Loucy (cell line): ENCODE measurements around the gene RARRES2.

Source experiments
- H2AFZ ChIP-seq: fragments of 200-600 bp; sonication (generic); 2 replicates; pipeline ENCODE4 v1.6.0; 2016; ENCODE audit warnings: antibody characterized with exemption, mild to moderate bottlenecking, low read length, moderate library complexity
- H3F3A ChIP-seq: fragments of 200-600 bp; 2 replicates; pipeline ENCODE4 v1.6.0; 2016; ENCODE audit warnings: antibody characterized with exemption, low read depth, mild to moderate bottlenecking
- H3K27me3 ChIP-seq: fragments of 200-600 bp; sonication (generic); 2 replicates; pipeline ENCODE4 v1.6.1; 2014; ENCODE audit warnings: low read length, mild to moderate bottlenecking; ENCODE audit not compliant: insufficient read depth, poor library complexity, severe bottlenecking
- H3K36me3 ChIP-seq: fragments of 200-600 bp; sonication (generic); 2 replicates; pipeline ENCODE4 v1.6.1; 2016; ENCODE audit warnings: low read length; ENCODE audit not compliant: insufficient read depth
- H3K4me1 ChIP-seq: fragments of 200-600 bp; sonication (generic); 2 replicates; pipeline ENCODE4 v1.5.1; 2014; ENCODE audit warnings: low read length, mild to moderate bottlenecking; ENCODE audit not compliant: insufficient read depth, poor library complexity, severe bottlenecking
- H3K4me2 ChIP-seq: fragments of 200-600 bp; sonication (generic); 2 replicates; pipeline ENCODE4 v1.6.0; 2014; ENCODE audit warnings: antibody characterized with exemption, low read length, low read depth, mild to moderate bottlenecking; ENCODE audit not compliant: poor library complexity, severe bottlenecking
- H3K4me3 ChIP-seq: fragments of 200-600 bp; sonication (generic); 2 replicates; pipeline ENCODE4 v1.5.1; 2014; ENCODE audit warnings: low read length, mild to moderate bottlenecking, mixed read lengths; ENCODE audit not compliant: poor library complexity, severe bottlenecking
- H3K79me2 ChIP-seq: fragments of 200-600 bp; sonication (generic); 2 replicates; pipeline ENCODE4 v1.6.1; 2014; ENCODE audit warnings: low read length; ENCODE audit not compliant: insufficient read depth
- H3K9ac ChIP-seq: fragments of 200-600 bp; sonication (generic); 2 replicates; pipeline ENCODE4 v1.6.0; 2014; ENCODE audit warnings: mild to moderate bottlenecking, low read depth, low read length, moderate library complexity; ENCODE audit not compliant: poor library complexity, severe bottlenecking
- H3K9me2 ChIP-seq: fragments of 200-600 bp; sonication (generic); replicated peaks from 2 replicates; pipeline ENCODE4 v1.6.1; 2016; ENCODE audit warnings: low read depth, low read length, mixed read lengths
- H3K9me3 ChIP-seq: fragments of 200-600 bp; sonication (generic); 2 replicates; pipeline ENCODE4 v1.6.1; 2014; ENCODE audit warnings: mild to moderate bottlenecking, antibody characterized with exemption, low read length, low read depth; ENCODE audit not compliant: insufficient read depth
- H4K20me1 ChIP-seq: fragments of 200-600 bp; sonication (generic); 2 replicates; pipeline ENCODE4 v1.6.0; 2014; ENCODE audit warnings: antibody characterized with exemption, low read length, mild to moderate bottlenecking; ENCODE audit not compliant: insufficient read depth, poor library complexity, severe bottlenecking
- CTCF ChIP-seq: fragments of 200-600 bp; sonication (generic); conservative IDR thresholded peaks from 2 replicates; pipeline ENCODE4 v1.5.1; 2014; ENCODE audit warnings: mild to moderate bottlenecking, antibody characterized with exemption, low read length
- EZH2phosphoT487 ChIP-seq: fragments of 200-600 bp; IDR thresholded peaks from 2 replicates; pipeline ENCODE4 v1.6.1; 2018; ENCODE audit warnings: antibody characterized with exemption, mild to moderate bottlenecking, moderate library complexity, borderline replicate concordance

RARRES2 gene

GRCh38 chr7:150358988-150359621 lies 17.7 kb upstream of the RARRES2 start:
- Histone ChIP-seq H3K4me2 (no peak overlapping the region), H3F3A (peaks cover 2% of the 10 kb centered on the region; the same call in 1 of the 2 replicates), H3K4me3 (no peak overlapping the region), H3K9me3 (no peaks in the 10 kb centered on the region), H2AFZ (no peak overlapping the region), H3K4me1 (peaks cover 50% of the 10 kb centered on the region), H3K27me3 (no peaks in the 10 kb centered on the region), H3K9me2 (no peaks in the 10 kb centered on the region), H3K36me3 (no peaks in the 10 kb centered on the region), H3K79me2 (no peaks in the 10 kb centered on the region), H3K9ac (no peak overlapping the region), H4K20me1 (no peaks in the 10 kb centered on the region)
- TF ChIP-seq EZH2phosphoT487 (no peak), CTCF (no peak)

DNA sequence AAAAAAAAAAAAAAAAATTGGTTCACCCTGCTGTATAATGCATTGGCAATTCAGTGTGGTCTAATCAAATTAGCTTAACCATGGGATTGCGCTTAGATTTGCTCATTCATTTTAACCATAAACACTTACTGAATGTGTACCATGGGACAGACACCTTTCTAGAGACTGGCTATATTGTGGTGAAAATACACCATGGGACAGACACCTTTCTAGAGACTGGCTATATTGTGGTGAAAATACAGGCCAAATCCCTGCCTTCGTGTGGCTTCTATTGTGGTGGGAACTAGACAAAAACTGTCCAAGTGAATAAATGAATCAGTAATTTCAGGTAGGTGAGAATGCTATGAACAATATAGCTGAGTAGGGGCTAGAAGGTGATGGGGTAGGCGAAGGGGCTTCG lies 17.0 kb upstream of the RARRES2 start:
- Histone ChIP-seq H3K4me2 (peak overlapping the region; percentile 58), H3K9ac (peak overlapping the region; percentile 55)

DNA sequence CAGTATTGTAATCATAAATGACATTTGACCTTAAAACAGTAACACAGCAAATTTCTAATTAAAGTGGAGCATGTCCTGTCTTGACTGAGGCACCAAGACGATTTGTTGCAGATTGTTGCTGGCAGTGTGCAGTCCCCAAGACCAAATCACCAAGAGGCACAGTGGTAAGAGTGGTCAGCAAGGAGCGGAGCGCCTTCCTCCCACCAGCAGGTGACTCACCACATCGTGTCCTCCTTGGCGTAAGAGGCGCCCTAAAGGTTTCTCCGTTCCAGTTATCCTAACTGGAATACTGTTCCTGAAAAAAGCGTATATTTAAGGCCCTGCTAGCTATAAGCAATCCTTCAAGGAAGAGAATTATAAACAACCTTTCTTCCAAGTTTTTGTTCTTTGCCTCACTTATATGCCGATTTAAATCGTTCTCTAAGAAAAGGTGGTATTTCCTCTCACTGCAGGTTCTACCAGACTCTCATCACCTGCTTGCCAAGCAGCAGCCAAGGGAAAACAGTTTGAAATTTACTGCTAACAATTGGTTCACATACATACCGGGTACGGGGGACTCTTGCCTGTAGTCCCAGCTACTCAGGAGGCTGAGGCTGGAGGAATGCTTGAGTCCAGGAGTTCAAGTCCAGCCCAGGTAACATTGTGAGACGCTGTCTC lies 16.5 kb upstream of the RARRES2 start:
- Histone ChIP-seq H3K4me3 (peak overlapping the region; percentile 53), H3K9me3 (no peaks in the 10 kb centered on the region), H3K36me3 (no peaks in the 10 kb centered on the region), H3K79me2 (no peaks in the 10 kb centered on the region), H3K27me3 (no peaks in the 10 kb centered on the region), H3K9me2 (no peaks in the 10 kb centered on the region), H2AFZ (no peak overlapping the region), H3F3A (peaks cover 2% of the 10 kb centered on the region; the same call in 1 of the 2 replicates), H3K9ac (peak overlapping the region; percentile 55), H3K4me2 (peak overlapping the region; percentile 58), H4K20me1 (no peaks in the 10 kb centered on the region), H3K4me1 (peaks cover 38% of the 10 kb centered on the region)
- no peak for TF ChIP-seq EZH2phosphoT487
- TF ChIP-seq CTCF, result no peak

More for the DNA sequence above, 17.0 kb upstream of the RARRES2 start:
- Histone ChIP-seq H3K9me2 (no peaks in the 10 kb centered on the region), H3K79me2 (no peaks in the 10 kb centered on the region), H3F3A (peaks cover 2% of the 10 kb centered on the region; the same call in 1 of the 2 replicates), H3K4me3 (no peak overlapping the region), H3K4me1 (peaks cover 44% of the 10 kb centered on the region), H2AFZ (no peak overlapping the region), H4K20me1 (no peaks in the 10 kb centered on the region), H3K27me3 (no peaks in the 10 kb centered on the region), H3K36me3 (no peaks in the 10 kb centered on the region), H3K9me3 (no peaks in the 10 kb centered on the region)
- TF ChIP-seq EZH2phosphoT487 (no peak), CTCF (no peak)
